AG10803 (cell line): ENCODE measurements around the gene CNOT1.

ENCODE experiments used
- DNase-seq: peaks from one replicate; pipeline ENCODE4 v3.0.0; 2010; ENCODE audit warnings: low read depth
- H3K4me3 ChIP-seq: 2 replicates; pipeline ENCODE4 v1.5.1; 2011; ENCODE audit warnings: mild to moderate bottlenecking, low read length, control low read depth
- CTCF ChIP-seq: conservative IDR thresholded peaks from 2 replicates; pipeline ENCODE4 v1.5.1; 2011; ENCODE audit warnings: mild to moderate bottlenecking, low read length, control low read depth, inconsistent platforms

Gene CNOT1

DNA sequence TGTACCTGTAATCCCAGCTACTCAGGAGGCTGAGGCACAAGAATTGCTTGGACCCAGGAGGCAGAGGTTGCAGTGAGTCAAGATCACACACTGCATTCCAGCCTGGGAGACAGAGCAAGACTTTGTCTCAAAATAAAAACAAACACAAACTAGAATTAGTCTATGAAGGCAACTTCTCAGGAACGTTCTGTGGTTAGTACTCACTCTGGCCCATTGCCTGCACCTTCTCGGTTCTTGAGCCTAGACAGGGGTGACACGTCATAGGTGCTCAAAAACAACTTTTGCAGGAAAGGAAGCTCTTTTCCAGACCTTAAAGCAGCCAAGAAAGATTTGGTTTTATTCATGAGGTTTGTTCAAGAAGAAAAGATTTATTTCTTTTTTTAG lies 22.3 kb upstream of the CNOT1 start:
- peak; percentile 48 for DNase-seq
- H3K4me3 ChIP-seq: no peak overlapping the region
- no peak for TF ChIP-seq CTCF

GRCh38 chr16:58649707-58650106 lies 20.1 kb upstream of the CNOT1 start:
- no peak overlapping the region for H3K4me3 ChIP-seq
- no peak for DNase-seq
- no peak for TF ChIP-seq CTCF

- no peak for DNase-seq
- H3K4me3 ChIP-seq: no peak overlapping the region
- TF ChIP-seq CTCF: no peak
Observed at GRCh38 chr16:58647107-58647506, 17.5 kb upstream of the CNOT1 start.

- no peak overlapping the region for H3K4me3 ChIP-seq
- DNase-seq: no peak
- no peak for TF ChIP-seq CTCF
Observed at GRCh38 chr16:58644765-58645487, 15.3 kb upstream of the CNOT1 start.

DNA sequence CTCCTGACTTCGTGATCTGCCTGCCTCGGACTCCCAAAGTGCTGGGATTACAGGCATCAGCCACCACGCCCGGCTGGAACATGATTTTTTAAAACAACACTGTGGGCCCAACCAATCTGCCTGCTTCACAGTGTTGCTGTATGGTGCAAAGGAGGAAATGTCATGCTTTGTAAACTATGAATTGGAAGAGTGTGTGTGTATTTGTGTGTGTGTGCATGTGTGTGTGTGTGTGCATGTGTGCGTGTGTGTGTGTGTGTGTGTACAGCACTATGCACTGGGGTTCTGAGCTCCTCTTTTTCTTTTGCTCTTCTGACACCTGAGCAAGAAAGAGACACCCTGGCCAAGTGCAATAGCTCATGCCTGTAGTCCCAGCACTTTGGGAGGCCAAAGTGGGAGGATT lies 14.5 kb upstream of the CNOT1 start:
- no peak overlapping the region for H3K4me3 ChIP-seq
- no peak for DNase-seq
- TF ChIP-seq CTCF: no peak

- DNase-seq: no peak
- TF ChIP-seq CTCF: no peak
- H3K4me3 ChIP-seq: no peak overlapping the region
Observed at GRCh38 chr16:58640949-58641348, 11.3 kb upstream of the CNOT1 start.

DNA sequence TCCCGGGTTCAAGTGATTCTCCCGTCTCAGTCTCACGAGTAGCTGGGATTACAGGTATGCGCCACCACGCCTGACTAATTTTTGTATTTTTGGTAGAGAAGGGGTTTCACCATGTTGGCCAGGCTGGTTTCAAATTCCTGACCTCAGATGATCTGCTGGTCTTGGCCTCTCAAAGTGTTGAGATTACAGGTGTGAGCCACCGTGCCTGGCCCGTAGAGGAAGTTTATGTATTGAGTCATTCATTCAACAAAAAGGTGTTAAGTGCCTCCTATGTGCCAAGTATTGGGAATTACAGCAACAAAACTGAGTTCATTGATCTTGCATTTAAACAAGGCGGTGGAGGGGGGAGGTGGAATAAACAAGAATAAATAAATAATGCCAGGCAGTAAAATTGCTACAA lies 10.2 kb upstream of the CNOT1 start:
- no peak for TF ChIP-seq CTCF
- no peak overlapping the region for H3K4me3 ChIP-seq
- DNase-seq: no peak
